ENCODE measurements around the gene POU3F3.
A peak's percentile ranks its signal among the peaks of the same experiment; 100 is the strongest.

Gene POU3F3

DNA sequence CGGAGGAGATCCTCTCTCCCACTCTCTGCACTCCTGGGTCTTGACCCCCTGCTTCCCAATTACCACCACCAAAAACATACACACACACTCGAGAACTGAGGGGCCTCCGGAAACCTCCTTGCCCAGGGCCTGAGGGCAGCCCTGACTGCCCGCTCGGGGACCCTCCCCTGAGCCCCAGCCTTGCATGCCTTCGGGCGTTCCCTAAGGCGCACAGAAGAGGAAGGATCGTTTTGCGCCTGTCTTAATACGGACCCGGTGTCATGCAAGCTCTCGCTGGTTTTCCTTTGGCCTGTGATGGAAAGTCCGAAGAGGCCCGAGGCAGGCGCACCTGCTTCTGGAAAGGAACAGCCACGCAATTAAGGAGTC, 19.8 kb downstream of the POU3F3 start:
- no peak overlapping the region for H3K27ac ChIP-seq

DNA sequence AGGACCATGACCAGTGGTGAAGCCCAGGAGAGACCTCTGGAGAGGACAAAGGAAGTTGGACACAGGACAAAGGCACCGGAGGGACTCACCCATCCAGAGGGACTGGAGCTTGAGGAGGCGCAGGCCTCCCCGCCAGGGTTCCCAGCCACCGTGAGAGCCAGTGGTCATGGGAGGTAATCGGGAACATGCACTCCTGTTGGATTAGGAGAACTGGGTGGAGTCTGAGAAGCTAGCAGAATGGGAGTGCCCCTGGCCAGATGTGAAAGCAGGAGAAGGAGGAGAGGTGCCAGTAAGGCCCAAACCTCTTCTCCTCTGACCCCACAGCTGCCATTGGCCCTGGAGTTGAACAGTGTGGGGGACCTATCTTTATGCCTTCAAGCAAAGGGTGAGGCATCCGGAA, 20.3 kb downstream of the POU3F3 start:
- no peak for TF ChIP-seq ZFX (IDR thresholded peaks at IDR 0.05; ENCODE audit: borderline replicate concordance)
- TF ChIP-seq, protein P1, sequence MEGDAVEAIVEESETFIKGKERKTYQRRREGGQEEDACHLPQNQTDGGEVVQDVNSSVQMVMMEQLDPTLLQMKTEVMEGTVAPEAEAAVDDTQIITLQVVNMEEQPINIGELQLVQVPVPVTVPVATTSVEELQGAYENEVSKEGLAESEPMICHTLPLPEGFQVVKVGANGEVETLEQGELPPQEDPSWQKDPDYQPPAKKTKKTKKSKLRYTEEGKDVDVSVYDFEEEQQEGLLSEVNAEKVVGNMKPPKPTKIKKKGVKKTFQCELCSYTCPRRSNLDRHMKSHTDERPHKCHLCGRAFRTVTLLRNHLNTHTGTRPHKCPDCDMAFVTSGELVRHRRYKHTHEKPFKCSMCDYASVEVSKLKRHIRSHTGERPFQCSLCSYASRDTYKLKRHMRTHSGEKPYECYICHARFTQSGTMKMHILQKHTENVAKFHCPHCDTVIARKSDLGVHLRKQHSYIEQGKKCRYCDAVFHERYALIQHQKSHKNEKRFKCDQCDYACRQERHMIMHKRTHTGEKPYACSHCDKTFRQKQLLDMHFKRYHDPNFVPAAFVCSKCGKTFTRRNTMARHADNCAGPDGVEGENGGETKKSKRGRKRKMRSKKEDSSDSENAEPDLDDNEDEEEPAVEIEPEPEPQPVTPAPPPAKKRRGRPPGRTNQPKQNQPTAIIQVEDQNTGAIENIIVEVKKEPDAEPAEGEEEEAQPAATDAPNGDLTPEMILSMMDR (IDR thresholded peaks at IDR 0.05), result no peak
- no peak overlapping the region for H3K27ac ChIP-seq

More for the DNA sequence above, 19.8 kb downstream of the POU3F3 start:
- TF ChIP-seq, protein P1 (IDR thresholded peaks at IDR 0.05), result peak; percentile 42
- no peak for TF ChIP-seq ZFX (IDR thresholded peaks at IDR 0.05; ENCODE audit: borderline replicate concordance)

DNA sequence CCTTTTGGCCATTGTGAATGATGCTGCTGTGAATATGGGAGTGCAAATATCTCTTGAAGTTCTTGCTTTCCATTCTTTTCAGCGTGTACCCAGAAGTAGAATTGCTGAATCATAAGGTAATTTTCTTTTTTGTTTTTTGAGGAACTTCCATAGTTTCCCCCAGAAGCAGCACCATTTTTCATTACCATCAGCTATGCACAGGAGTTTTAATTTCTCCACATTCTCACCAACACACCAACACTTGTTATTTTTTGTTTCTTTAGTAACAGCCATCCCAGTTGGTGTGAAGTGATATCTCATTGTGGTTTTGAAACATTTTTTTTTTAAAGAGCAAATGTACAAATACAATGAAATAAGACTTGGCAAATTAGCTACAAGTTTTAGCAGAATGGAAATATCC, 21.3 kb downstream of the POU3F3 start:
- no peak overlapping the region for H3K27ac ChIP-seq
- no peak for TF ChIP-seq ZFX (IDR thresholded peaks at IDR 0.05; ENCODE audit: borderline replicate concordance)
- TF ChIP-seq, protein P1 (IDR thresholded peaks at IDR 0.05), result no peak

DNA sequence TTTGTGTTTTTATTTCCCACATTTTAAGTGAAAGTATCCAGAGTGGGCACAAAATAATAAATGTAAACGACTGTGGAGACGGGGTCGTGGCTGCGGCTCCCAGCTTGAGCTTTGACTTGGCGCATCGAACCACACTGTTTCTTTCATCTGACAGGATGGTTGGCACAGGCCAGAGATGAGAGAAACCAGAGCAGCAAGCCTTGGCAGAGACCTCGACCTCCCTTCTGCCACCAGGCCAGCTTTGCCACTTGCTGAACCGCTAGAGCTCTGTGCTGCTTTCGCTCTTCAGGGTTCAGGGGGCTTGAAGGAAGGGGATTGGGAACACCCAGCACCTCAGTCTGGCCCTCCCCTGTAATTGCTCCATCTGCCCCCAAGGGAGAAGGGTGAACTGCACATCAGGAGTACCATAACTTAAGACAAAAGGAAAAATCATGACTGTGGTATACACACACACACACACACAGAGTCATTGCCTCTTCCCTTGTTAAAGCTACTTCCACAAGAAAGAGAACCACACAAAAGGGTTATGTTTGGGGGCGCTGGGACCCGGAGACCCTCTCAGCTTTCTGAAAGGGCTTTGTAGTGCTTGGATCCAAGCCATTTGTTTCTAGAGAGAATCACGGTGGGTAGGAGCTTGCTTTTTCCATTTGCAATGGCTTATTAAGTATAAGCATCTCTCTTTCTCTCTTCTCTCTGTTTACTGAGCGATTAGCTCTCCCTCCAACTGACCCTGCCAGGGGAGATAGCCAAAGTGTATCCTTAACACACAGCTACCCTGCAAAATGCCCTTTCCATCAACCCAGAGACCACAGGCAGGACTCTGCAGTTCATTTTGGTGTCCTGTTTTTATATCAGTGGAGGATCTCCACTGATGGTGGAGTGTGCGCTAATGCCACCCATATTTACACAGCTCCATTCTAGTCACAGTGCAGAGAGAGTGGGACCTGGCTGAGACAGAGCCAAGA, 23.0 kb downstream of the POU3F3 start:
- H3K27ac ChIP-seq, result no peak overlapping the region

DNA sequence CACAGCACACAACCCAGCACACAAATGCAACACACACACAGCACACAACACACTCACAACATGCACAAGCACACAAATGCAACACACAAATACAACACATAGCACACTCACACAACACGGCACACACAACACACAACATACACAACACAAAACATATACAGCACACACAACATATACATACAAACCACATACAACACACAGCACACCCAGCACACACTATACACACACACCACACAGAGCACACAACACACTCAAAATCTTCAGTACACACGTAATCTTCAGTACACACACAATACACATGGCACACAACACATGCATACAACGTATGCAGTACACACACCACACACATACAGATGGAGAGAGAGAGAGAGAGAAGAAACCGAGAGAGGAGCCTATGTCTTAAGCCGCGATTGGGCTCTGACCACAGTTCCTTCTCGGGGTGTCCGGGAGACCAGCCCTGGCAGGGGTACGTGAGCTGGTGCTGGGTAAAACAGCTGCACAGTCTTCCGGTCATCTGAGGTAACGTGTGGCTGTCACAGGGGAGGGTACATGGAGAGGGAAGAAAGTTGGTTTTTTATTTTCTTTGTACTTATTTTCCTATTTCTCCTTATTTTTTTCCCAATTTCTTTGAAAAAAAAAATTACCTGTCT, 25.1 kb downstream of the POU3F3 start:
- TF ChIP-seq, protein P1 (IDR thresholded peaks at IDR 0.05), result no peak
- TF ChIP-seq ZFX (IDR thresholded peaks at IDR 0.05; ENCODE audit: borderline replicate concordance), result no peak
- H3K27ac ChIP-seq, result no peak overlapping the region

More for the DNA sequence above, 23.0 kb downstream of the POU3F3 start:
- TF ChIP-seq, protein P1 (IDR thresholded peaks at IDR 0.05), result no peak
- no peak for TF ChIP-seq ZFX (IDR thresholded peaks at IDR 0.05; ENCODE audit: borderline replicate concordance)

DNA sequence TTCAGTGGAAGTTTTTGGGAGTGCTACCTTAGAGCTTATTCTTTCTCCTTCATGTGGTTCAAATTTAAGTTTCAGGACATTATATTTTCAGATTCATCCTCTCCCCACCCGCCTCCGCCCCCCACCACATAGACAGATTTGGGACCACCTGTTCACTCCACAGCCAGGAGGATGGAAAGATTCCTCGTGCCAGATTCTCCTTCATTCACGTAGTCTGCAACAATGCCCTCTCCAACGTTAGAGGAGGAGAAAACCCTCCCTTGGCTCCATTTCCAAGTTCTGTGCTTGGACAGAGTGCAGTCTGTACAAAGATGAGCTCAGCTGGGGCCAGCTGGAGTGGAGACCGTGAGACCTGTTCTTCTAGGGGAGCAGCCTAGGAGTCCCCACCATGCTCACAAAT, 26.2 kb downstream of the POU3F3 start:
- TF ChIP-seq, protein P1 (IDR thresholded peaks at IDR 0.05), result no peak
- no peak for TF ChIP-seq ZFX (IDR thresholded peaks at IDR 0.05; ENCODE audit: borderline replicate concordance)
- no peak overlapping the region for H3K27ac ChIP-seq

DNA sequence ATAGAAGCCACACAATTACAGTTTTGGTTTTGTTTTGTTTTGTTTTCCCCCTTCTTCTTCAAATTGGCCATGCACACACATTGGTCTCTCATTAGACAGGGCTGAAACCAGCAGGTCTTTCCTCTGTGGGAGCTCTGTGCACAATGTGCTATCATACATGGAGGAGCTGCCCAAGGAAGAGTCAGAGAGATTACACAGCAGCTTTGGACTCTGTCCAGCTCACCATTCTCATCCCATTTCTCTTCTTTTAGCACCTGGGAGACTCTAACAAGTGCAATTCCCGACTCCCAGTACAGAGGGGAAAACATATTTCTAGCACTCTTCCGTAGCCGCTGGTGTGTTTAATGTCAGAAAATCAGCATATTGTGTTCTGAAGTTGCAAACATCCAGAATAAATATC, 29.4 kb downstream of the POU3F3 start:
- TF ChIP-seq, protein P1 (IDR thresholded peaks at IDR 0.05), result no peak
- TF ChIP-seq ZFX (IDR thresholded peaks at IDR 0.05; ENCODE audit: borderline replicate concordance), result no peak
- no peak overlapping the region for H3K27ac ChIP-seq
